Hematopoietic multipotent progenitor cell (in vitro differentiated cells): ENCODE data around the gene ZBTB20. TPM values are rescaled to one million over a fixed set of nuclear protein-coding genes. Genes with fewer than 3 reads are reported as not detected.

Experiments
- DNase-seq, 3 donors: peaks; one replicate each; pipeline ENCODE4 v3.0.0-alpha.2; 2011 to 2015; ENCODE audit warnings: low read depth in 2 of 3, low spot score in 2 of 3
- total RNA-seq: library from RNA; depleted of rRNA; stranded (reverse); fragments of >200 nt; gene quantifications from one replicate; pipeline ENCODE4 v1.2.3, GENCODE V29; 2012

The ZBTB20 gene
- total RNA-seq, 1 donor: 78.4 TPM

- no peak for DNase-seq
Measured at GRCh38 chr3:114462750-114463149, 684.3 kb downstream of the ZBTB20 start.

- no peak for DNase-seq
Measured at GRCh38 chr3:114460459-114460858, 686.6 kb downstream of the ZBTB20 start.

DNA sequence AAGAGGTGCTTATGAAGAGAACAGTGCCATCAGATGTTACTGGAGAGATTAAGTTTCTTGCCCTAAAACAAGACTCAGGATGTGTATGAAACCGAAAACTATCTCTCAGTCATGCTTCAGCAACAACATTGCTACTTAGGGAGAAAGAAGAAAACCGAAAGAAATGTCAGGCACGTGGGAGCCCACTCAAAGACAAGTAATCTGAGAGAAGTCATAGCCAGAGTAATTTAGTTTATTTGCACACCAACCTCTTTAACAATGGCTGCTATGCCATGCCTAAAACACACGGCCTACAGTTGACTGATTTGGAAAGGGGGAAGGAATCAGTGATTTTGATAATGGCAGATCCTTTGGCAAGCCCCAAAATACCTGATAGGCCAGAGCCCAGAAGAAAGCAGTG lies 690.3 kb downstream of the ZBTB20 start:
- no peak for DNase-seq

GRCh38 chr3:114455432-114455831 lies 691.7 kb downstream of the ZBTB20 start:
- DNase-seq: no peak

- DNase-seq: peak in 2 of 3 donors; percentile 38 to 53
Measured at GRCh38 chr3:114454551-114455251, 692.4 kb downstream of the ZBTB20 start.

DNA sequence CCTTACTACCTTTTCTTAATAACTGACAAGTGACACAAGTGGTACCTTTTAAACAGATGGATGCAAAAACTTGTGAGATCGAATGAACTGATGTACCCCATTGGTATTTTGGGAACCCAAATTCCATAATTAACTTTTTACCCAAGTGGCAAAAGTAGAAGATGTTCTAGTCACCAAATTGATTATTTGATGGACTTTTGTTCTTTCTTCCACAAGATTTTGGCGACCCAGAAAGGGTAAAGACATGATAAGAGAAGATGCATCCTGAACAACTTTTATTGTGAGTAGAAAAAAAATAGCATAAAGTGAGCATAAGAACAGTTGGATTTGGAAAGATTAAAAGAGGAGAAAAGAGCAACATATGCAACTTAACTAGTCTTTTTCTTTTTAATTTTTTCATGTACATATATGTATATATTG lies 693.7 kb downstream of the ZBTB20 start:
- no peak for DNase-seq

DNA sequence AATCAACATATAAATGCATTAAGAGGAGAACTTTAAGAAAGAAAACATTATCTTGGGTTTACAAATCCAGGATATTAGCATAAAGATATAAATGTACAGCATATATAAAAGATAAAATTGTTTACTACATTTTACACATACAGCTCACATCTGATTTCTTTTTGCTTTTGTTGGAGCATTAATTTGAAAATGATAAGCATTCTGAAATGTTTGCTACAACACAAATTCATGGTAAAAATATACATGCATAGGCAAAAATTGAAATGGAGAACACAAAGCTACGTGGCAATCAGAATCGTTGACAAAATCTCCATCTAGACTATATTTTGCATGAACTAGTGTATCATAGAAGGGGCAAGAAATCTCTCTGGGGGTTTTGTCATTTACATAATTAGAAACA lies 694.2 kb downstream of the ZBTB20 start:
- DNase-seq: no peak

DNA sequence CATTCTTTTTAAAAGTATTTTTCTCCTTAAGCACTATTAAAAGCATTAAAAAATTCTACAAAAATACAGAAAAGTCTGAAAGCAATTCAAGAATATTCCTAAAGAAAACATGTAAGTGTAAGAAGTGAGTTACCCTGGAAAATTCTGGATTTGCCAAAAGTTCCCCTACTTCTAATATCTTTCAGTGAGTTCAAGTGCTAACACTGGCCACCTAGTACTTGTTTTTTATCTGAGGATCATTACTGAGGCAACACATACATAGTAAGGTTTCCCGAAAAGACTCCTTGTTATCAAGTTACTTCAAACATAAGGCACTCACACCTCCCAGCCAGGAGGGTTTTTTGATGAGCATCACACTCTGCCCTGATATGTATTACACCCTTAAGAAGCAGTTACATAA lies 694.8 kb downstream of the ZBTB20 start:
- no peak for DNase-seq

DNA sequence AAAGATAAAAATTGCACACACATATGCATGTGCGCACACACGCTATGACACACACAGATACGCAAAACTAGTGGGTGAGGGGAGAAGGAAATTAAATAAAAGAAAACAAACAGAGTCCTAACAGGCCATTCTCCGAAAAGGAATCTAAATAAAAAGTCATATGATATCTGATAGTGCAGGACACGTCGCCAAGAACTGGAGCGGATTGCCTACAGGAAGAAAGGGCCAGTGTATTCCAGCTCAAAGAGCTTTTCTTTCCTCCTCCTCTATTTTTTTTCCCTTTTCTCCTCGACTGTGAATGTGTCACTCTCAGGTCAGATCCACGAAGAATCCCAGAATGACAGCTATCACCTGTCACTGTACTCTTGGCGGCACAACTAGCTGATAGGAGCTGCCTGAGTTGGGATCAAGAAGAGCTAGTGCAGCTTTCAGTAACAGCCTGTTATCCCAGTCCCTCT lies 695.5 kb downstream of the ZBTB20 start:
- no peak for DNase-seq

DNA sequence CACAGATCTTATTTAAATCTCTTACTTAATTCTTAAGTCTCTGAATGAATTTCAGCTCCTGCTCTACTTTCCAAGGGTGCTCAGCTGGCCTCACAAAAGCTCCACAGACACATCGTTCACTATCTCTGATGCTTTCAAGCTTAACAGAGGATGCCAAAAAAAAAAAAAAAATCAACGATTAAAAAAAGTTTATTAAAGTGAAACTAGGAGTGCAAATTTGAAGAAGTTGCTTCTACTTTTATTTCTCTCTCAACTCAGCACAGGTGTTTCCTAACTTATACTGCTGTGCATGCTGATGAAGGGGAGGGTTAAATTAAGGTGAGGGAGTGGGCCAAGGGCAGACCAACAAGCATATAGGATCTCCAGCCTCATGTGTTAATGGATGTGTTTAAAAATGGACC lies 696.0 kb downstream of the ZBTB20 start:
- DNase-seq: peak in 2 of 3 donors; percentile 4 to 40

DNA sequence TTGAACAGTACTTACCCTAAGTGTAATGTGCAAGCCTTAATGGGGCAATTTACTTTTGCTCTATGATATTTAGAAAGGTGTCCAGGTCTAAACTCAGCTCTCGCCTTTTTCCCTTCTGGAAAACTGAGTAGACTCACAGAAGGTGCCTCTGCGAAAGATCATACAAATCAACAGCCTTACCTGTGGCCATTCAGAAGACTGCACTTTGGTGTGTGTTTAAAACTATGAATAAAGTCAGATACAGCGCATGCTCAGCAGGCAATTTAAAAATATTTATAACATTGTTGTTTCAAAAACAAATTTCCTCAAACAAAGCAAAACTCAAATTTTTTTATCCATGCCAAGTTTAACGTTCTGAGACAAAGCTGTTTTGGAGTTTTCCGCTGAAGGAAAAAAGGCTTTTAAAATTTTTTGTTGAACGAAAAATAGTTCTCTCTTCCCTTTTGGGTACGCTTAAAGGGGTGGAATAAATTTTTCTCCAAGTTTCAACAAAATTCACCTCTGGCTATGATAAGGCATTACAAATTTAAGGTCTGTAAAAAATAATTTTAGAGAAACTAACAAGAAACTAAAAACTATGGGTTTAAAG lies 697.0 kb downstream of the ZBTB20 start:
- DNase-seq: no peak

- DNase-seq: no peak
Measured at GRCh38 chr3:114449271-114450007, 697.6 kb downstream of the ZBTB20 start.

GRCh38 chr3:114447950-114448479 lies 699.1 kb downstream of the ZBTB20 start:
- DNase-seq: no peak

GRCh38 chr3:114447545-114447944 lies 699.5 kb downstream of the ZBTB20 start:
- DNase-seq: no peak

GRCh38 chr3:114446600-114446999 lies 700.5 kb downstream of the ZBTB20 start:
- no peak for DNase-seq

DNA sequence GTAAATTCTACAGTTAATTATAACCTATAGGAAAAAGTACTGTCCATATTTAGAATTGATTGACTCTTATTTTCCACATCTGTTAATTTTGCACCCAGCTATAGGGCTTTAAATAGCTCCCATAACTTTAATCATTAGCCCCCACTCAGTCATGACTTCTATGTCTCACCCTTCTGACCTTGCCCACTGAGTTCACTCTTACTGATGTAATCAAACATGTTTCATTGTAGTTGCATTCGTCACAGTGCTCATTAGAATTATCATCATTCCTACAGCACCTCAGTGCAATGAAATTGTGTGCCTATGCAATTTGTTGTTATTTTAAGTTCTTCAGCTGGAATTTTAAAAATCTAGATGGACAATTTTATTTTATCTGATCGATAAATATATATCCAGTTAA lies 701.9 kb downstream of the ZBTB20 start:
- no peak for DNase-seq

DNA sequence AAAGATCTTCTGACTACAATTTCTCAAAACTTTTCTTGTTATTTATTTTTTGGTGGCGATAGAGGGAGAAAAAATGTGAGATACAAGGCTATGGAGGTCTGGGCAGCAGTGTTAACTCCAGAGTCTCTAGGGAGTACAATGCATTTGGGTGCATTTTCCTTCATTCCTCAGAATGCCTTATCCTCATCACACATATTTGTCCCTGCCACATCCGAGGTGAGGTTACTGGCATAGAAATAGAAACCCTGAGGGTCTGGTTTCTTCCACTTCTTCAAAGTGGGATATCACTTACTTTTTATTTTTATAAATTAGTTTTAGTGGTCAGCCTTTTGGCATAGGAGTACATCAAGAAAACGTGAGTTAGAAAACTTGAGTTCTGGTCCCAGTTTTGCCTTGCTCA lies 702.9 kb downstream of the ZBTB20 start:
- DNase-seq: no peak

GRCh38 chr3:114442246-114442645 lies 704.8 kb downstream of the ZBTB20 start:
- DNase-seq: no peak

GRCh38 chr3:114441386-114441785 lies 705.7 kb downstream of the ZBTB20 start:
- no peak for DNase-seq

GRCh38 chr3:114440700-114441099 lies 706.4 kb downstream of the ZBTB20 start:
- DNase-seq: no peak

GRCh38 chr3:114439284-114439683 lies 707.8 kb downstream of the ZBTB20 start:
- DNase-seq: no peak

GRCh38 chr3:114437897-114438296 lies 709.2 kb downstream of the ZBTB20 start:
- DNase-seq: no peak
